ENCODE data around the gene SUPT4H1. TPM values are rescaled to one million over a fixed set of nuclear protein-coding genes. Genes with fewer than 3 reads are reported as not detected.

SUPT4H1 gene
- total RNA-seq, 1 donor, result 49.9 TPM

- Histone ChIP-seq H3K27ac (ENCODE audit: low read depth, low read length) (no peak overlapping the region), H3K9me3 (ENCODE audit: low read depth, low read length) (no peaks in the 10 kb centered on the region), H3K4me1 (ENCODE audit: insufficient read depth, low read length) (peaks cover 18% of the 10 kb centered on the region), H3K4me3 (ENCODE audit: insufficient read depth, low read length) (no peak overlapping the region), H3K4me2 (ENCODE audit: insufficient read depth, low read length) (no peak overlapping the region), H3K27me3 (ENCODE audit: insufficient read depth, low read length) (no peaks in the 10 kb centered on the region), H3K79me2 (ENCODE audit: insufficient read depth, low read length) (peaks cover 13% of the 10 kb centered on the region), H4K20me1 (ENCODE audit: insufficient read depth, low read length) (peaks cover 4% of the 10 kb centered on the region), H2AFZ (ENCODE audit: low read length) (no peak overlapping the region), H3K36me3 (ENCODE audit: insufficient read depth, low read length) (peaks cover 1% of the 10 kb centered on the region)
- no peak for DNase-seq (ENCODE audit: insufficient read length, low spot score, missing footprints)
- no peak for TF ChIP-seq CTCF (IDR thresholded peaks at IDR 0.05; ENCODE audit: extremely low read depth, low read depth, low read length)
Observed at GRCh38 chr17:58354541-58355216, 2.7 kb upstream of the SUPT4H1 start.

- DNase-seq (ENCODE audit: insufficient read length, low spot score, missing footprints), result no peak
- Histone ChIP-seq H3K27me3 (ENCODE audit: insufficient read depth, low read length) (no peaks in the 10 kb centered on the region), H3K4me1 (ENCODE audit: insufficient read depth, low read length) (peaks cover 18% of the 10 kb centered on the region), H3K4me3 (ENCODE audit: insufficient read depth, low read length) (no peak overlapping the region), H3K27ac (ENCODE audit: low read depth, low read length) (peak overlapping the region; percentile 95), H2AFZ (ENCODE audit: low read length) (no peak overlapping the region), H4K20me1 (ENCODE audit: insufficient read depth, low read length) (peaks cover 7% of the 10 kb centered on the region), H3K79me2 (ENCODE audit: insufficient read depth, low read length) (peaks cover 16% of the 10 kb centered on the region), H3K36me3 (ENCODE audit: insufficient read depth, low read length) (peaks cover 14% of the 10 kb centered on the region), H3K9me3 (ENCODE audit: low read depth, low read length) (no peaks in the 10 kb centered on the region), H3K4me2 (ENCODE audit: insufficient read depth, low read length) (peak overlapping the region; percentile 93)
- no peak for TF ChIP-seq CTCF (IDR thresholded peaks at IDR 0.05; ENCODE audit: extremely low read depth, low read depth, low read length)
Observed at GRCh38 chr17:58353389-58353825, 1.4 kb upstream of the SUPT4H1 start.

- Histone ChIP-seq H2AFZ (ENCODE audit: low read length) (peak overlapping the region; percentile 68), H3K27me3 (ENCODE audit: insufficient read depth, low read length) (no peaks in the 10 kb centered on the region), H3K4me2 (ENCODE audit: insufficient read depth, low read length) (peak overlapping the region; percentile 93)
Observed at GRCh38 chr17:58352596-58353388, 791 bp upstream of the SUPT4H1 start.

More at GRCh38 chr17:58352596-58353388, 791 bp upstream of the SUPT4H1 start:
- no peak for TF ChIP-seq CTCF (IDR thresholded peaks at IDR 0.05; ENCODE audit: extremely low read depth, low read depth, low read length)
- H3K9me3 ChIP-seq (ENCODE audit: low read depth, low read length), result no peaks in the 10 kb centered on the region
- peak overlapping the region; percentile 95 for H3K27ac ChIP-seq (ENCODE audit: low read depth, low read length)
- peak; percentile 90 for DNase-seq (ENCODE audit: insufficient read length, low spot score, missing footprints)
- H4K20me1 ChIP-seq (ENCODE audit: insufficient read depth, low read length), result peaks cover 7% of the 10 kb centered on the region
- peaks cover 16% of the 10 kb centered on the region for H3K79me2 ChIP-seq (ENCODE audit: insufficient read depth, low read length)
- peaks cover 18% of the 10 kb centered on the region for H3K4me1 ChIP-seq (ENCODE audit: insufficient read depth, low read length)
- peak overlapping the region; percentile 100 for H3K4me3 ChIP-seq (ENCODE audit: insufficient read depth, low read length)
- peaks cover 20% of the 10 kb centered on the region for H3K36me3 ChIP-seq (ENCODE audit: insufficient read depth, low read length)

Measured in osteoblast (primary cell).